SK-N-MC (cell line): ENCODE measurements around the gene BAIAP2L1.

ENCODE experiments used
- EZH2 ChIP-seq: fragments of 200-600 bp; sonication (generic); IDR thresholded peaks from one replicate; pipeline ENCODE4 v1.6.1; 2017; ENCODE audit warnings: antibody characterized with exemption
- POLR2AphosphoS5 ChIP-seq: IDR thresholded peaks from 2 replicates; pipeline ENCODE4 v1.6.1; 2012; ENCODE audit warnings: mild to moderate bottlenecking, low read depth, low read length, borderline replicate concordance

DNA sequence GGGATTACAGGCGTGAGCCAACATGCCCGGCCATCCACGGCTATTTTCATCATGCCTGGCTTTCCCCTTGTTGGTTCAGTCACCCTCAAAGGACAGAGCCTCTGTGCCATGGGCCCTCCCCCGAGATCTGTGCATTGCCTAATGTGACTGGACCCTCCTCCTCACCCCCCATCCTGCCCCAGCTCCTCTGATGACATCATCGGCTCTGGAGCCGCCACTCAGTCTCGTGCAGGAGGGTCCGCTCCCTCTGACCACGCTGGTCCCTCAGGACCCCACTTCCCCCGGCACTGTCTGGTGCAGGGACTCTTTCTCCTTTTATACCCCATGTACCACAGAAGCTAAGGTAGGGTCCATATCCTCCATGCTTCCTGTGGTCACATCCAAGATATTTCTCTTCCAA, 33.2 kb upstream of the BAIAP2L1 start:
- TF ChIP-seq EZH2, result no peak
- TF ChIP-seq POLR2AphosphoS5, result no peak
